ENCODE data around the gene MVD.

MVD gene

GRCh38 chr16:88638323-88639230 is 24.3 kb downstream of the MVD start, which contains the start of gene IL17C:
TSS of gene IL17C (plus strand) at chr16:88638572. CDS start at chr16:88638642, 70 bp downstream.
- no peak for DNase-seq

DNA sequence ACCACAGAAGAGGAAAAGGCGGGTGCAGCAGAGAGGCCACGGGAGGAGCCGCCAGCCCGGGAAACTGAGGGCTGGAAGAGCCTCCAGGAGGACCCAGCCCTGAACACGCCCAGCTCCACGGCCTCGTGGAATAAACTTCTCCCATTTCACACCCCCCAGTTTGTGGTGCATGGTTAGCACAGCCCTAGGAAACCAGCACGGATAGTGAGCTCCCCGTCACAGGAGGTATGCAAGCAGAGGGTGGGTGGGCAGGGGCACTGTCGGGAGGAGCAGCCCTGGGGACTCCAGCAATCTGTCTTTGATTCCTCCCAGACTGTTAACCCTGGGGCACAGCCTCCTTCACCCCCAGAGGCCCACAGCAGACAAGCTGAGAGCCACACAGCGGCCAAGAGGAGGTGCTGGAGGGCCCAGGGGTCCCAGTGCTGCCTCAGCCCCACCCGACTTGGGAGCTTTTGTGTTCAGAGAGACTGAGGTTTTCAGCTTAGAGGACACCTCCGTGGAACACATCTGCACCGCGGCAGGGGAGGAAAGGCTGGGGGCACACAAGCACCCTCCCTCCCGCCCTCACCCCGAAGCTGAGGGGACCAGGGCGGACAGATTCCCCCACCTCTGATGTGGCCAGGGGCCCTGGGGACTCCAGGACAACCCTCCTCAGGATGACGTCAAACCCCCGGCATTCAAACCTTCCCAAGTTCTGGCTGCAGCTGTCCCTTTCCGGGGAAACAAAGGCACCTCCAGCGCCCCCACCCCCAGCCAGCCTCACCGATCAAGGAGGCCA is 26.2 kb downstream of the MVD start:
- no peak for DNase-seq

GRCh38 chr16:88635671-88636319 is 27.1 kb downstream of the MVD start:
- no peak for DNase-seq

GRCh38 chr16:88634994-88635670 is 27.8 kb downstream of the MVD start:
- DNase-seq = no peak

GRCh38 chr16:88634141-88634993 is 28.5 kb downstream of the MVD start:
- no peak for DNase-seq

DNA sequence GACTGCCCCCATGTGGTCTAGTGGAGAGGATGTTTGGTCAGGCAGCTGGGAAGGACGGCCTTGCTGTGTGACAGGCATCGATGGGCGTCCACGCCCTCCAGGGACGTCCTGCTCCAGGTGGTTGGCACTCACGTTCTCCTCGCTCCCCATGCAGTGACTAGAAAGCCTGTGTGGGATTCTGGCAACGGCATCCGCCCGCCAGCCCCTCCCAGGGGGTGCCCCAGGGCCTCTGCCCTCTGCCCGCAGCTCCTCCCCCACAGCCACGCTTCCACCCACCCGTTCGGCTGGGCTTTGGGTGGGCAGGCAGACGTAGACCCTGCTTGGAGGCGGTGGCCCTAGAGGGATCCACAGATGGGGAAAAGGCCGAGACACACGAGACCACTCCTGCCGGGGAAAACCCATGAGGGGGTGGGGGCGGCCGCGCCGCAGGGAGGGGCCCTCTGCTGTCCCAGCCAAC is 29.2 kb downstream of the MVD start:
- peak in 1 of 2 experiments; percentile 1 for DNase-seq

DNA sequence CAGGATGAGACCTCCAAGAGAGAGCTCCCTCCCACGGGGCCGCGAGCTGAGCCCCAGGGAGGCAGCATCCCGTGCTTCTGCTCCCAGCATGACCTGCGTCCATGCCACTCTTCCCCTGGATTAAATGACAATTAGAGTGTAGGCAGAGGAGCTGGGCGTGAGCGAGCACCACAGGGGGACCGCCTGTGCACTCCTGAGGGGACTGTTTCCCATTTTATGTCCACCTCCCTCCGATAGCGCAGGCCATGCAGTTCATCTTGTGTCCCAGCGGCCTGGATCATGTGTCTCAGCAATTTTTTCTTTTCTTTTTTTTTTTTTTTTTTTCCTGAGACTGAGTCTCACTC is 30.3 kb downstream of the MVD start:
- no peak for DNase-seq

DNA sequence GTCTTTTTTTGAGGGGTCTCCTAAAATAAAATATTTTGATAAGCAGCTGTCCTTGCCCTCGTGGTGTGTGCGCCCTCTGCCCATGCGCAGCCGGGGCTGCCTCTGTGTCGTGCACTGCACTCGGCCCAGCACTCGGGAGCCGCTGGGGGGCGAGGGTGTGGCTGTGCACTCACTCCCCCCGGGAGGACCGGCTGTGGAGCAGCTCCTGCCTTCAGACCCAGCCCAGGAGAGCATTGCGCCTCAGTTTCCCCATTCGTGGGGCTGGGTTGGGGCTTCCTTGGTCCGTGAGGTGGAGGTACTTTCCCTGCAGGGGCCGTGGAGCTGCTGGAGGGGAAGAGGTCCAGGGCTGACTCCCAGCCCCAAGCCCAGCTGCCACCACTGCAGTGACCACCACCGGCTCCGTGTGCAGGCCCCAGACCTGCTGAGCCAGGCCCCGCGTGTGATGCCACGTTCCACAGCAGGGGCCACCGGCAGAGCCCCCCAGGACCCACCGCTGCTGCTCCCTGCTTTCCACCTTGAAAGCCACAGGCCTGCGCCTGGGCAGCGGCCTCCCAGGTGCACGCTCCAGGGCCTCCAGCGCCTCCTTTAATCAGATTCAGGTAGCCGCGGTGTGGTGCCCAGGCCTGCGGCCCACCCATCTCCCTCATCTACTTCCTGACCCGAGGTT is 30.8 kb downstream of the MVD start:
- no peak for DNase-seq

GRCh38 chr16:88631384-88631783 is 31.5 kb downstream of the MVD start:
- DNase-seq = no peak

DNA sequence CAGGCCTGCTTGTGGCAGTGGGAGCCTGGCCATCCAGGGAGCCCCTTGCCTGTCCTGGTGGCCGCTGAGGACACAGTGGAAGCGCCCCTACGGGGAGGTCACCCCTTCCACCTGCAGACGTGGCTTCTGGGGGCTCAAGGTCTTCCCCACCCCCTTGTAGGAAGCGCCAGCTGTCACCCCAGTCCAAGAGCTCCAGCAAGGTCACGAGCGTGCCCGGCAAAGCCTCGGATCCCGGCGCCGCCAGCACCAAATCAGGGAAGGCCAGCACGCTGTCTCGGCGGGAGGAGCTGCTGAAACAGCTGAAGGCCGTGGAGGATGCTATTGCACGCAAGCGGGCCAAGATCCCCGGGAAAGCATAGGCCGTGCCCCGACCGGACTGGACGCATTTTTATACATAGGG is 31.9 kb downstream of the MVD start:
- DNase-seq = no peak

DNA sequence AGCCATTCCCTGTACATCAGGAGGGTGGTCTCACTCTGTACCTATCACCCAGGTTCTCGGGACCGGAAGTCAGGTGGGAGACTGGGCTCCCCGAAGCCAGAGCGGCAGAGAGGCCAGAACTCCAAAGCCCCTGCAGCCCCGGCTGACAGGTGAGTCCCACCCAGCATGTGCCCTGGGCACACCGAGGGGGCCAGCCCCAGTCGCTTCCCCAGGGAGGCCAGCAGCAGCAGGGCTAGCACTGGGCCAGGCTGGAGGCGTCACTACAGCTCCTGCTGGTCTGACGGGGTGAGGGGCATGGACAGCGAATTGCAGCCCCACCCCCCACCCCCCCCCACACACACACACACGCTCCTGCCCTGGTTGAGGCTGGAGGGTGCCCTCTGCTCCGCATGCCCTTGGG is 32.5 kb downstream of the MVD start:
- no peak for DNase-seq

DNA sequence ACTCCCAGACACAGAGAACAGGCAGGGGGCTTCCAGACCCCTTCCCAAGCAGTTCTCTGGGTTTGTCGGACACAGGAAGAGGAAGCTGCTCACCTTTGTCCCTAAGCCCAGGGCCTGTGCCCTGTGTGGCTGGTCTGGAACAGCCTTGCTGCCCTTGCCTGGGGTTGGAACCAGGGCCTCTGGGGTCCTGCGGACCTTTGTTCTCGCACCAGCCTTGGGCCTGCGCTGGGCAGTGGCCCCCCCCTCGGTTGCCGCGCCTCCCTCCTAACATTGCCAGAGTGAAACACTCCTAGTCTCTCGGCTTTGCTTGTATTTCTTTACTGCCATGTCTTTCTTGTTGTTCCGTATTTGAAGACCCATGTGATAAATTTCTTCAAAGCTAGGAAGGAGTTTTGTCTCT is 33.1 kb downstream of the MVD start:
- DNase-seq = no peak

- peak in 1 of 2 experiments; percentile 6 for DNase-seq
Measured at GRCh38 chr16:88628512-88628974, 34.3 kb downstream of the MVD start.

GRCh38 chr16:88627531-88628411 is 35.1 kb downstream of the MVD start:
- no peak for DNase-seq

GRCh38 chr16:88626646-88627045 is 36.2 kb downstream of the MVD start:
- no peak for DNase-seq

- DNase-seq = no peak
Measured at GRCh38 chr16:88624977-88625576, 37.8 kb downstream of the MVD start.

GRCh38 chr16:88624481-88624880 is 38.4 kb downstream of the MVD start:
- no peak for DNase-seq

- DNase-seq = no peak
Measured at GRCh38 chr16:88623858-88624257, 39.0 kb downstream of the MVD start.

GRCh38 chr16:88622866-88623265 is 40.0 kb downstream of the MVD start:
- DNase-seq = no peak

DNA sequence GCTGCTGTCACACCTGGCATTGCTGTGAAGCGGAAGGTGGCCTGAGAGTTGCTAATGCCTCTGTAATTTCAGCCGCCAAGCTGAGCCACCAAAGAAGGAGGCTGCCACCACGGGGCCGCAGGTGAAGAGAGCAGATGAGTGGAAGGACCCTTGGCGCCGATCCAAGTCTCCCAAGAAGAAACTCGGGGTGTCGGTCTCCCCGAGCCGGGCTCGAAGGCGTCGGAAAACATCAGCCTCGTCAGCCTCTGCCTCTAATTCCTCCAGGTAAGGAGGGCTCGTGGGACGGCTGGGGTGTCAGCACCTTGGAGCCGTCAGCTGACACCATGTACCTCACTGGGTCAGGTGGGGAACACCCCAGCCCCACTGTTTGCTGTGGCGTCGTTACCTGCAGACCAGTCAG is 40.8 kb downstream of the MVD start:
- no peak for DNase-seq
